Activated naive CD4-positive, alpha-beta T cell treated with anti-CD3 and anti-CD28 coated beads, Interleukin-2, amount 50 U/mL, for 24 hours (primary cell): ENCODE data around the gene DYNC1H1.
A peak's percentile ranks its signal among the peaks of the same experiment; 100 is the strongest.

ENCODE experiments used
- H3K27ac Mint-ChIP-seq: one replicate; pipeline ENCODE4 v1.8.0; 2021; ENCODE audit warnings: mild to moderate bottlenecking, mixed read lengths
- H3K27me3 Mint-ChIP-seq: one replicate; pipeline ENCODE4 v1.8.0; 2021; ENCODE audit warnings: mixed read lengths
- H3K36me3 Mint-ChIP-seq: one replicate; pipeline ENCODE4 v1.8.0; 2021; ENCODE audit warnings: mixed read lengths
- H3K4me1 Mint-ChIP-seq: one replicate; pipeline ENCODE4 v1.8.0; 2021; ENCODE audit warnings: mixed read lengths
- H3K4me3 Mint-ChIP-seq: one replicate; pipeline ENCODE4 v1.8.0; 2021; ENCODE audit warnings: mild to moderate bottlenecking, mixed read lengths
- H3K9me3 Mint-ChIP-seq: one replicate; pipeline ENCODE4 v1.8.0; 2021; ENCODE audit warnings: mixed read lengths

Gene DYNC1H1

DNA sequence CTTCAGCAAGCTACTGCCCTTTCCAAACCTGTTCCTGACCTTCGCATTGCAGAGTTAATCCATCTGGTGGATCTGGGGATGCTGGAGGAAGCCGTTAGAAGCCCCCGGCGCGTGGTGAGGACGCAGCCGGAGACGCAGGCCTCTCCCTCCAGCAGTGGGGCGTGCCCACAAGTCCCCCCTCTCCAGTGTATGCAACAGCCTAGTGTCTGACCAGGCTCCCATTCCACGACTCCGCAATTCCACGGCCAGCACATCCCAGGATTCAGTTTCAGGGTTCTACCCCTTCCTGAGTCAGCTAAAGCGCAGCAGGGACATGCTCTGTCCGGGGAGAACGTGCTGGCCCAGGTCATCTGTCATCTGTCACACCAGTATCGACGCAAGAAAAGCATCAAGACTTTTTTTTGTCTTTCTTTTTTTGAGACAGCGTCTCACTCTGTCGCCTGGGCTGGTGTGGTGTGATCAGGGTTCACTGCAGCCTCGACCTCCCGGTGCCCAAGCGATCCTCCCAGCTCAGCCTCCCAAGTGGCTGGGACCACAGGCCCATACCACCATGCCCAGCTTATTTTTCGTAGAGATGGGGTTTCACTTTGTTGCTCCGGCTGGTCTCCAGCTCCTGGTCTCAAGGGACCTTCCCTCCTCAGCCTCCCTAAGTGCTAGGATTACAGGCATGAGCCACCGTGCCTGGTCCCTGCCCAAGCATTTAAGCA lies 8.0 kb upstream of the DYNC1H1 start:
- Mint-ChIP-seq H3K36me3 (no peaks in the 10 kb centered on the region), H3K27ac (no peak overlapping the region), H3K4me3 (no peak overlapping the region), H3K4me1 (peaks cover 12% of the 10 kb centered on the region), H3K9me3 (no peaks in the 10 kb centered on the region), H3K27me3 (no peaks in the 10 kb centered on the region)

DNA sequence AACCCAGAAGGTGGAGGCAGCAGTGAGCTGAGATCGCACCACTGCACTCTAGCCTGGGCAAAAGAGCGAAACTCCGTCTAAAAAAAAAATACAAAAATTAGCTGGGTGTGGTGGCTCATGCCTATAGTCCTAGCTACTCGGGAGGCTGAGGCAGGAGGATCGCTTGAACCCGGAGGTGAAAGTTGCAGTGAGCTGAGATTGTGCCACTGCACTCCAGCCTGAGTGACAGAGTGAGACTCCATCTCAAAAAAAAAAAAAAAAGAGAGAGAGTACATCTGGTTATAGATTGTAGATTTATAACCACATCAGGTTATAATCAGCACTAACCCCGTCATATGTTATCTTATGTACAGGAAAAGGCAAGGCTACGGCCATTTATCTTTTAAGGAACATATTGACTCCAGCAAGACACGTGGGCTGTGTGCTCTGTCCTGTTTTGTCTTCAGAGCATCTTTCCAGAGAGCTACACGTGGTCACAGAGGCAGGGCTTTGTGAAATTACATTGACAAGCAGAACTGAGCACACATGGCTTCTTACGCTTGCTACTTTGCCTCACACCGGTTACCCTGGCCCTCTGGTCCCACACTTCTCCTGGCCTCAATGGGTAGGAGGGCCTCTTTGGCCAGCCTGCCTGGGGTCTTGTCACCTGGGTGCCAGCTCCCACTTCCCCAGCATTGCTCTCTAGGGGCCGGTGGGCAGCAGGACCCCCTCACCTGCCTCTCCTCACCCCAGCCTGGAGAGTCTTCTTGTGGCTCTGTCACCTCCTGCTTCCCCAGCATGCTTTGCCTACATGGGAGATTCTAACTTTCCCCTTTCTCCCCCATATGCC lies 6.8 kb upstream of the DYNC1H1 start:
- Mint-ChIP-seq H3K27me3 (no peaks in the 10 kb centered on the region), H3K4me3 (no peak overlapping the region), H3K4me1 (peaks cover 12% of the 10 kb centered on the region), H3K9me3 (no peaks in the 10 kb centered on the region), H3K36me3 (no peaks in the 10 kb centered on the region), H3K27ac (no peak overlapping the region)

DNA sequence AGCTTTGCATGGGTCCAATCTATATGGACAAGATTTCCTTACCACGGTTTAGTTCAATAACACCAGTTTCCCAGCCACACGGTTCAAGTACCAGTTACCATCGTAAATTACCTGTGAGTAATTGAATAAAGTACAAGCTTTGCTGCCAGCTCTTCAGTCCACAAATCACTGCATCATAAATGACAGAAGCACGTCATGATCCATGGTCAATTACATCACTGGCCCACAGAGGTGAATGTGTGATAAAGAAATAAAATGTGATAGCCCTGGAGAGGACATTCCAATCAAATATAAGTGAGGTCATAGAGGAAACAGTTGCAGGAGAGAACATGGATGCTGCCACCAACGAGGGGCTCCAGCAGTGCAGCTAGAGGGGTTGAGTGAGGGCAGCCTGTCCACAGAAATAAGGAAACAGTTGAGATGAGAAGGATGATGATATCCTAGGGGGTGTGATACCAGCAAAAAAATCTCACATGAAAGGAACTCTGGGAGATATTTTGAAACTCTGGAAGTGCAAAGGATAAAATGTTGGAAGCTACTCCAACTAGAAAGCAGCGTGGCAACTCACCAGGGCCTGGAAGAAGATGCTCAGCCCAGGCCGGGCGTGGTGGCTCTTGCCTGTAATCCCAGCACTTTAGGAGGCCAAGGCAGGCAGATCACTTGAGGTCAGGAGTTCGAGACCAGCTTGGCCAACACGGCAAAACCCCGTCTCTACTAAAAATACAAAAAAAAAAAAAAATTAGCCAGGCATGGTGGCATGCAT lies 5.8 kb upstream of the DYNC1H1 start:
- no peak overlapping the region for H3K4me3 Mint-ChIP-seq
- H3K4me1 Mint-ChIP-seq = peaks cover 12% of the 10 kb centered on the region
- H3K9me3 Mint-ChIP-seq = no peaks in the 10 kb centered on the region
- H3K27me3 Mint-ChIP-seq = no peaks in the 10 kb centered on the region
- H3K27ac Mint-ChIP-seq = no peak overlapping the region
- H3K36me3 Mint-ChIP-seq = no peaks in the 10 kb centered on the region

DNA sequence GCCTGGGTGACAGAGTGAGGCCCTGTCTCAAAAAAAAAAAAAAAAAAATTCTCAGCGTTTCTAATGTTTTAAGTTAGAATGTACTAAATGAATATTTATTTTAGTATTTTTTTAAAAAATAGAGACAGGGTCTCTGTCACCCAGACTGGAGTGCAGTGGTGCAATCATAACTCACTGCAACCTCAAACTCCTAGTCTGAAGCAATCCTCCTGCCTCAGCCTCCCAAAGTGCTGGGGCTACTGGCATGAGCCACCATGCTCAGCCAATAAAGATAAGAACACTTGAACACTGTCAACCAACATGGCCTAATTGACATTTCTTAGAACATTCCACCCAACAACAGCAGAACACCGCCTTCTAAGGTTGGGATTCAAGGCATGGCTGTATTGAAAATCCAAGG lies 5.1 kb upstream of the DYNC1H1 start:
- H3K36me3 Mint-ChIP-seq = no peaks in the 10 kb centered on the region
- no peaks in the 10 kb centered on the region for H3K9me3 Mint-ChIP-seq
- H3K27me3 Mint-ChIP-seq = no peaks in the 10 kb centered on the region
- no peak overlapping the region for H3K4me3 Mint-ChIP-seq
- H3K27ac Mint-ChIP-seq = no peak overlapping the region
- H3K4me1 Mint-ChIP-seq = peaks cover 18% of the 10 kb centered on the region

DNA sequence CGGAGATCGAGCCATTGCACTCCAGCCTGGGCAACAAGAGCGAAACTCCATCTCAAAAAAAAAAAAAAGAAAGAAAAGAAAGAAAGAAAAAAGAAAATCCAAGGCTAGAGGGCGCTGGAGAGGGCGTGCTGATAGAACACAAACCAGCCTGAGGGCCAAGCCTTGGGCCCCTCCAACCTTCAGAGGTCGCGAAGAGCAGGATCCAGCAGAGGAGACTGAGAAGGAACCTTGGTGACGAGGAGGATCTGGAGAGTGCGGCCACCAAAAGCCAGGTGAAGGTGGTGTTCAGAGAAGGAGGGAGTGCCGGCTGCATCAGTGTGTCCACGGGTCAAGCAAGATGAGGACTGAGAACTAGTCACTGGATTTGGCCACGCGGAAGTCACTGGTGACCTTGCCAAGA lies 4.1 kb upstream of the DYNC1H1 start:
- Mint-ChIP-seq H3K4me3 (no peak overlapping the region), H3K4me1 (peaks cover 18% of the 10 kb centered on the region), H3K27me3 (no peaks in the 10 kb centered on the region), H3K9me3 (no peaks in the 10 kb centered on the region), H3K27ac (no peak overlapping the region), H3K36me3 (no peaks in the 10 kb centered on the region)

DNA sequence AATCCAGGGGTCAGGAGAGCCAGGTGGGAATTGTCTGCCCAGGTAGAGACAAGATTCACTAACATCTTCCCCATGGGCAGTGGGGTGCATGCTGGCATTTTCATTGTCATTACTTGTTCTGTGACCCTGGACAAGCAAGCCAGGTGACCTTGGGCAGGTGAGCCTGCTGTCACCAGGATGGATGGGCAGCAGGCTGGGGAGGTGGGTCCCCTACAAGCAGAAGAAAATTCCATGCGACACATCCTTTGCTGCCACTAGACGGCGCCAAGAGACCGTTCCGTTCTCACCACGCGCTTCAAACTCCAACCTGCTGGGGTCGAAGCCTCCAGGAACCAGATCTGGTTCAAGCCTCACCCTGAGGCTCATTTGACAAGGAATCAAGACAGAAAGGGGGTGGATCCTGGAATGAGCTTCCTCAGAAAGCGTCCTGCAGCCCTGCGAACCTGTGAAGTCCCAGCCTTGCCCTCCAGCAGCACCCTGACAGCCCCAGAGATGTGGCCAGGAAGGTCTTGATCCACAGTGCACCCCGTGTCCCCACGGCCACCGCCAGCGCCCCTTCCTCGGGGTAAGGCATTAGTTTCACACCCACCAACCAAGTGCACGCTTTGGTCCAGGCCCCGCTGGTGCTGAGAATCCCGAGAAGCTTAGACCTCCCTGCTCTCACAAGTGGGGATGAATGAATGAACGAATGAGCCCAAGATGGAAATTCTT lies 3.2 kb upstream of the DYNC1H1 start:
- no peaks in the 10 kb centered on the region for H3K27me3 Mint-ChIP-seq
- H3K9me3 Mint-ChIP-seq = no peaks in the 10 kb centered on the region
- H3K27ac Mint-ChIP-seq = peak overlapping the region; percentile 52
- H3K36me3 Mint-ChIP-seq = no peaks in the 10 kb centered on the region
- peaks cover 25% of the 10 kb centered on the region for H3K4me1 Mint-ChIP-seq
- no peak overlapping the region for H3K4me3 Mint-ChIP-seq

DNA sequence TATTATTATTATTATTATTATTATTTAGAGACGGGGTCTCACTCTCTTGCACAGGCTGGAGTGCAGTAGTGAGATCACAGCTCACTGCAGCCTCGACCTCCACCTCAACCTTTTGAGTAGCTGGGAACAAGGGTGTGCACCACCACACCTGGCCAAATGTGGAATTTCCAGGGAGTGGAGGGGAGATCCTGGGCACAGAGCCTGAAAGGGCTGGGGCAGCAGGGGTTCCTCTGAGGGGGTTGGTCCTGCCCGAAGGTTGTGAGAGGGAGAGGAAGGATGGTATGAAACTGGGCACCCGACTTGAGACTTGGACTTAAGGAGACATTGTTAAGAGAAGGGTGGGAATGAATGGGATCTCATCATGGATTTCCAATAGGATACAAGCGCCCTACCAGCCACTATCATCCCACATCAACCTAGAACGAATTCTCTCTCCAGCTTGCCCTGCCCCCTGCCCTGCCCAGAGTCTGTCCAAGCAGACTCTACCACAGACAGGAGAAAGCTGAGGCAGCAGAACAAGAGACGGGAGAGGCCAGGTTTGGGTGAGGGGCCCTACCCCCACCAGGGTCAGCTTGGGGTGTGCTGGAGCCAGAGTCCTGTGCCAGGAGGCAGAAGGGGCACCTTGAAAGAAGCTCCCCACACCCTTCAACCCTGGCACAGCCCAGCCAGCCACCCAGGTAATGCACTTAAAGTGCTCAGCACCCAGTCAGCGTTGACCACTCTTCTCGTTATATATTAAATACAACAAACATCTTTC lies 2.4 kb upstream of the DYNC1H1 start:
- H3K4me3 Mint-ChIP-seq = no peak overlapping the region
- H3K27ac Mint-ChIP-seq = no peak overlapping the region
- H3K9me3 Mint-ChIP-seq = no peaks in the 10 kb centered on the region
- H3K36me3 Mint-ChIP-seq = no peaks in the 10 kb centered on the region
- no peaks in the 10 kb centered on the region for H3K27me3 Mint-ChIP-seq
- H3K4me1 Mint-ChIP-seq = peaks cover 29% of the 10 kb centered on the region

DNA sequence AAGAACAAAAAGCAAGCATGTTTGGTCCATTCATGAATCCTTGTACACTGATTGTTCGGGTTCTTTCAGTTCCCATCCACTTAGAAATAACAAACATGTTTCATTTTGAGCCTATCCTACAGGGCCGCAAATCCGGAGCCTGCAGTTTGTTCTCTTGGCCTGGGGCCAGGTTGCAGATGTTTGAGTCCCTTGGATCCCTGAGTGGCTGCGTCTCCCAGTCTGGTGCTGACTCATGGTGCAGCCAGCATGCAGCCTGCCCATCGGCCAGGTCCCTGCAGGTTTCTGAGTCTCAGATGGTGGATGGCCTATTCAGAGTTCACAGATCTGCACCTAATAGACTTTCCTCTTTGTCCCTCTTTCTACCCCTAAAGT lies 1.9 kb upstream of the DYNC1H1 start:
- H3K27me3 Mint-ChIP-seq = no peaks in the 10 kb centered on the region
- peaks cover 34% of the 10 kb centered on the region for H3K4me1 Mint-ChIP-seq
- H3K36me3 Mint-ChIP-seq = no peaks in the 10 kb centered on the region
- no peaks in the 10 kb centered on the region for H3K9me3 Mint-ChIP-seq
- no peak overlapping the region for H3K4me3 Mint-ChIP-seq
- no peak overlapping the region for H3K27ac Mint-ChIP-seq

DNA sequence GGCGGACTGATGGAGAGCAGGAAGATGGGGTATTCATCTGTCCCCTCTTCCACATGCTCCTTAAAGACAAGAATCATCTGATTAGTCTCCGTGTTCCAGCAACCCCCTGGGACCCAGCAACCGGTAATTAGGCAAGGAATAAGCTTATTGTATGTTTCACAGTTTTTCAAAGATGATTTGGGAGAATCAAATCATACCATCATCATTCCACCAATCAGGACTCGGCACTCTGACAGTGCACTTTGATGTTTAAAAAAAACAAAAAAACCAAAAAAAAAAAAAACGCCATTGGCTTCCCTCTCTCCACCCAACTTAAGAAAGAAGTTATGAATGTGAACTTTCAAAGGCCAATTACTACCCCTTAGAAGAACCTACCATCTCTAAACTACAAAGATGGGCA lies 1.3 kb upstream of the DYNC1H1 start:
- Mint-ChIP-seq H3K4me1 (peaks cover 39% of the 10 kb centered on the region), H3K9me3 (no peaks in the 10 kb centered on the region), H3K4me3 (no peak overlapping the region), H3K36me3 (peaks cover 2% of the 10 kb centered on the region), H3K27me3 (no peaks in the 10 kb centered on the region), H3K27ac (no peak overlapping the region)

DNA sequence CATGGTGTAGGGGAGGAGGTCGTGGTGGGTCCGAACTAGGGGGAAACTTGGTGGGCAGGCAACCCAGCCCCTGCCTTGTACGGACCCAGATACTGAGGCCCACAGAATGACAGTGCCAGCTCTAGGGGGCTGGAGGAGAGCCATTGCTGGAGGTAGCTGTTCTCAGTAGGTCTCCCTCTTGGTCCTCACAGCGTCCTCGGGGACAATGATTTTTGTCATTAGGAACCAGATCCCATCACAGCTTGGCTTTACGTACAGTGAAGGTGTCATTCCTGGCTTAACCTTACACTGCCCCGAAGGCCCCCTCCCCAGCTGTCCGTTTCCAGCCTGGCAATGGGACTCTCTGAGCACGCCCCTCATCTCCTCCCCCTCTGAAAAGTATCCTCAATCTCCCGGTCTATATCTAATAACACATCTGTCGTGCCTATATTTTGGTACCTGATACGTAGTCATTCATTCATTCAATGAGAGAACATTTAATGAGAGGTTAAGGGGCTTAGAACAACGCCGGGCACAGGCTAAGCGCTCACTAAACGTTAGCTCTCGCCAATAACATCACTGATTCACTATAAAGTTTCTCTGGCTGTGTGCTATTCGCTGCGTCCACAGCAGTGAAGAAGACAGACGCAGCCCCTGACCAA lies 597 bp upstream of the DYNC1H1 start:
- Mint-ChIP-seq H3K36me3 (peaks cover 3% of the 10 kb centered on the region), H3K27ac (peak overlapping the region; percentile 62), H3K4me1 (peaks cover 44% of the 10 kb centered on the region), H3K9me3 (no peaks in the 10 kb centered on the region), H3K4me3 (peak overlapping the region; percentile 55), H3K27me3 (no peaks in the 10 kb centered on the region)

DNA sequence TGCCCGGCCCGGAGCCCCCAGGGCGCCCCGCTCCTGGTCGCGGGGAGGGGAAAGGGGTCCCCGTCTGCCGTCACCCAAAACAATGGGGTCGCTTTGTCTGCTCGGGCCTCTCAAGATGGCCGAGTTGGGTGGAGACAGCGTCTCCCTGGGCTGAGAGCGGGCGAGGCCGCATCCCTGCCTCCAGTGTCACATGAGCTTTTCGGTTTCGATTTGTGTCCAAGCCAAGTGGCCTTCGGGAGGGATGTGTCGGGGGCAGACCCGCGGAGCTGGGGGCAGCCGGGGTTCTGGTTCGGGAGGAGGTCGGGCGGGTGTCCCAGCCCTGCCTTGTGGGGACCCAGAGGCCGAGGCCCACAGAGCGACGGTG lies 790 bp downstream of the DYNC1H1 start:
- H3K36me3 Mint-ChIP-seq = peaks cover 10% of the 10 kb centered on the region
- H3K4me3 Mint-ChIP-seq = peak overlapping the region; percentile 92
- H3K9me3 Mint-ChIP-seq = no peaks in the 10 kb centered on the region
- peaks cover 52% of the 10 kb centered on the region for H3K4me1 Mint-ChIP-seq
- H3K27me3 Mint-ChIP-seq = no peaks in the 10 kb centered on the region
- H3K27ac Mint-ChIP-seq = peak overlapping the region; percentile 83

DNA sequence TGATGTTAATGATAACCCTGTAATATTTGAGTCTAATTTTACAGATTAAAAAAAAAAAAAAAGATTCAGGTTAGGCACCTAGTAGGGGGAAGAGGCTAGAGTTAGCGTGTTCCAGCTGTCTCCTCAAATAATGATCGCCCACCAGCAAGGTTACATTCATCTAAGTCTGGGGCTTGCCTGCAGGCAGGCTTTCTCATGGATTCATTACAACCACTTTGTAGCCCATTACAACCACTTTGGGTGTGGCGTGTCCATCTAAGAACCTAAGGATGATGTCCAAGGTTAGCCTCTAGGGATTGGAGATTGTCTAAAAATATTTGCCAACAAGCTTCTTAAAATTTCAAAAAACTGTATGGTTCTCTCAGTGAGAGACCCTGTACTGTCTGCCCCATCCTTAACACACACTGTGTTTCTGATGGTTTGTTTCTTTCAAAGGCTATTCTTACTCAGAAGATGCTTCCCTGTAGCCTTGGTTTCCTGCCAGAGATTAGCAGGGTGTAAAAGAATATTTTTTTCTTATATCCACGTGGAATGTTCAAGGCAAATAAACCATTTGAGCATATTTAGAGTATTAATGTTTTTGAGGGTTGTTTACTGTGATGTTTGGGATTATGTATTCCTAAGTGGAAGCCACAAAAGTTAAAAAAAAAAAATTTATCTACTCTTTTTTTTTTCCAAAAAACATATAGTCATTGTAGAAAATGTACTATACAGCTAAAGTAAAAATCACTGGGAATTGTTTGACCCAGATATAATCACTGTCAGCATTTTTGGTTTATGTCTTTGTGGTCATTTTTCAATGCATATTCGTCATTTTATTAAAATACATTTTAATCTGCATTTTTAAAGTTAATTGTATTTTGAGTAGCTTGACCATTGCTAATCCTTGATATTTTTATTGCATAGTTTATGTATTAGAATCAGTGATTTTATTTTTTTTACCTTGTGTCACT lies 1.7 kb downstream of the DYNC1H1 start:
- Mint-ChIP-seq H3K9me3 (no peaks in the 10 kb centered on the region), H3K4me1 (peaks cover 51% of the 10 kb centered on the region), H3K27ac (peak overlapping the region; percentile 35), H3K27me3 (no peaks in the 10 kb centered on the region), H3K4me3 (peak overlapping the region; percentile 92), H3K36me3 (peaks cover 10% of the 10 kb centered on the region)

DNA sequence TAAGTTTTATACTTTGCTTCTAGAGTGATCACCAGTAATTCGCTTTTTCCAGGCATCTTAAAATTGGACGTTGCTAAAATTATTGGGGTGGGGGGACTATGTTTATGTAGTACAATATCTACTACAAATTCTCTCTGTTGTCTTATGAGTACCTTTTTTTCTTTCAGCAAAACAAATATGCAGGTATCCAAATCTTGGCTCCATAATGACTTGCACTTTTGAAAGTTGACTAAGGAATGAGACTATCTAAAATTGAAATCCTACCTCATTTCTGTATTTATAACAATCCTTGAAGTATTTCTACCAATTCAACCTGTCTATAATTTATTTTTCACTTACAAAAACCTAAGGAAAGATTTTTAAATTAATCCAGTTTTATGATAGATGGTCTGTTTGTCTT lies 2.4 kb downstream of the DYNC1H1 start:
- H3K27ac Mint-ChIP-seq = peak overlapping the region; percentile 76
- peak overlapping the region; percentile 75 for H3K4me3 Mint-ChIP-seq

DNA sequence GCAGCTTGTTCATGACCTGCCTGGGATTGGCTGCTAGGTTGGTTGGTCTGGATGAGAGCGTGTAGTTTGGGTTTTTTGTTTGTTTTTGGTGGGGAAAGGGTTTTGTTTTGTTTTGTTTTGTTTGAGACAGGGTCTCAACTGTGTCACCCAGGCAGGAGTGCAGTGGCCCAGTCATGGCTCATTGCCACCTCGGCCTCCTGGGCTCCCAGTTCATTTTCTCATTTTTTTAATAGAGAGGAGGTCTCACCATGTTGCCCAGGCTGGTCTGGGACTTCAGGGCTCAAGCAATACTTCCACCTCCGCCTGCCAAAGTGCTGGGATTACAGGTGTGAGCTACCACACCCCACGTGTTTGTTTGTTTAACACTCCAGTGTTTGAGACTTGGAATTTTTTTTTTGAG lies 3.8 kb downstream of the DYNC1H1 start:
- Mint-ChIP-seq H3K36me3 (peaks cover 10% of the 10 kb centered on the region), H3K4me1 (peaks cover 61% of the 10 kb centered on the region), H3K27me3 (no peaks in the 10 kb centered on the region), H3K4me3 (peak overlapping the region; percentile 1), H3K27ac (no peak overlapping the region), H3K9me3 (no peaks in the 10 kb centered on the region)

More for the DNA sequence above, 2.4 kb downstream of the DYNC1H1 start:
- Mint-ChIP-seq H3K36me3 (peaks cover 10% of the 10 kb centered on the region), H3K4me1 (peaks cover 51% of the 10 kb centered on the region), H3K27me3 (no peaks in the 10 kb centered on the region), H3K9me3 (no peaks in the 10 kb centered on the region)
